Retina (tissue), 1 donor: ENCODE measurements around the gene PRAMEF14.
A peak's percentile ranks its signal among the peaks of the same experiment; 100 is the strongest.
"Not testable (repeated sequence)": the region's sequence is repeated elsewhere in the genome, so short reads cannot be mapped to it uniquely, and the experiment has no call there.

Experiments
- DNase-seq: peaks from one replicate; pipeline ENCODE4 v3.0.0-alpha.2; 2016

The PRAMEF14 gene, protein sequence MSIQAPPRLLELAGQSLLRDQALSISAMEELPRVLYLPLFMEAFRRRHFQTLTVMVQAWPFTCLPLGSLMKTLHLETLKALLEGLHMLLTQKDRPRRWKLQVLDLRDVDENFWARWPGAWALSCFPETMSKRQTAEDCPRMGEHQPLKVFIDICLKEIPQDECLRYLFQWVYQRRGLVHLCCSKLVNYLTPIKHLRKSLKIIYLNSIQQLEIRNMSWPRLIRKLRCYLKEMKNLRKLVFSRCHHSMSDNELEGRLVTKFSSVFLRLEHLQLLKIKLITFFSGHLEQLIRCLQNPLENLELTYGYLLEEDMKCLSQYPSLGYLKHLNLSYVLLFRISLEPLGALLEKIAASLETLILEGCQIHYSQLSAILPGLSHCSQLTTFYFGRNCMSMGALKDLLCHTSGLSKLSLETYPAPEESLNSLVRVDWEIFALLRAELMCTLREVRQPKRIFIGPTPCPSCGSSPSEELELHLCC

DNA sequence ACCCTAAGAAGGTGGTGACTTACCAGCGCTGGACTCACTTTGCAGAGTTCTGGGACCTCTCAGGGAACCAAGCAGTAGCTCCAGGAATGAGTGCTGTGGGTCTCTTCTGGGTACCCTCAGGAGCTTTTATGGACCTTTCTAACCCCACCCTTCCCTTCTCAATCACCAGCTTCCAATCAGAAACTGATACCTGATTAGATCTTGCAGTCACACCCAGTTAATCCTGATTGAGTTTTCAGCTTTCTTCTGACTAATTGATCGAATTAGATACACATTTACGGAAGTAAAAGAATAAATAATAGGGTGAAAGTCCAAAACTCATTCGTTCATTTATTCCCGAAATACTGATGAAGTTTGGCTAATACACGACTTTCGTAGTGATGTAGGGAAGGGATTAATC lies at the start of gene PRAMEF14:
Gene PRAMEF14, minus strand, starts transcription at position 101 of the 400 bp plus-strand sequence. CDS start 1,820 bp downstream, outside the sequence.
- DNase-seq, result not testable (repeated sequence)

DNA sequence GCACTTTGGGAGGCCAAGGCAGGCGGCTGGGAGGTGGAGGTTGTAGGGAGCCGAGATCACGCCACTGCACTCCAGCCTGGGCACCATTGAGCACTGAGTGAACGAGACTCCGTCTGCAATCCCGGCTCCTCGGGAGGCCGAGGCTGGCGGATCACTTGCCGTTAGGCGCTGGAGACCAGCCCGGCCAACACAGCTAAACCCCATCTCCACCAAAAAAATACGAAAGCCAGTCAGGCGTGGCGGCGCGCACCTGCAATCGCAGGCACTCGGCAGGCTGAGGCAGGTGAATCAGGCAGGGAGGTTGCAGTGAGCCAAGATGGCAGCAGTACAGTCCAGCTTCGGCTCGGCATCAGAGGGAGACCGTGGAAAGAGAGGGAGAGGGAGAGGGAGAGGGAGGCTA lies 48.4 kb upstream of the PRAMEF14 start:
- DNase-seq, result not testable (repeated sequence)

DNA sequence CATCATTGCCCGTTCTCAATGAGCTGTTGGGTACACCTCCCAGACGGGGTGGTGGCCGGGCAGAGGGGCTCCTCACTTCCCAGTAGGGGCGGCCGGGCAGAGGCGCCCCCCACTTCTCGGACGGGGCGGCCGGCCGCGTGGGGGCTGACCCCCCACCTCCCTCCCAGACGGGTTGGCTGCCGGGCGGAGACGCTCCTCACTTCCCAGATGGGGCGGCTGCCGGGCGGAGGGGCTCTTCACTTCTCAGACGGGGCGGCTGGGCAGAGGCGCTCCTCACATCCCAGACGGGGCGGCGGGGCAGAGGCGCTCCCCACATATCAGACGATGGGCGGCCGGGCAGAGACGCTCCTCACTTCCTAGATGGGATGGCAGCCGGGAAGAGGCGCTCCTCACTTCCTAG lies 47.8 kb upstream of the PRAMEF14 start:
- DNase-seq, result not testable (repeated sequence)

GRCh38 chr1:13393004-13393403 lies 46.1 kb upstream of the PRAMEF14 start:
- not testable (repeated sequence) for DNase-seq

DNA sequence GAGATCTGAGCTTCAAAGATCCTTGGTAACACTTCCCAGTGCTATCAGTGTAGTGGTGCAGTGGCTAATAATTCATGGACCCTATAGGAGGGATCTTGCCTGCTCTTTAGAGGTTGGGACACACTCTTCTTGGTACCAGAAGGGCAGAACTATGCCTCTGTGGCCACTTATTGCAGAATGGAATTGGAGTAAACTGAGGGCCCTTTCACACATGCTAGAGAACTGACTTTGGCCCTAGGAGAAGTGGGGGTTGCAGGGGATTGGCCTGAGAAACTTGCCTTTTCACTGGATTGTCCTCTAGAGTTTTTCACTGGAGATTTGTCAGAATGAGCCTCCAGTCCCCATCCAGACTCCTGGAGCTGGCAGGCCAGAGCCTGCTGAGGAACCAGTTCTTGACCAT lies 42.4 kb upstream of the PRAMEF14 start, which contains the start of gene PRAMEF17:
Gene PRAMEF17, plus strand, starts transcription at position 301 of the 400 bp plus-strand sequence. Its CDS starts 26 bp downstream, at position 327.
- not testable (repeated sequence) for DNase-seq

- not testable (repeated sequence) for DNase-seq
Measured at GRCh38 chr1:13380380-13380779, 33.4 kb upstream of the PRAMEF14 start.

- DNase-seq, result not testable (repeated sequence)
Measured at GRCh38 chr1:13378983-13379382, 32.0 kb upstream of the PRAMEF14 start.

DNA sequence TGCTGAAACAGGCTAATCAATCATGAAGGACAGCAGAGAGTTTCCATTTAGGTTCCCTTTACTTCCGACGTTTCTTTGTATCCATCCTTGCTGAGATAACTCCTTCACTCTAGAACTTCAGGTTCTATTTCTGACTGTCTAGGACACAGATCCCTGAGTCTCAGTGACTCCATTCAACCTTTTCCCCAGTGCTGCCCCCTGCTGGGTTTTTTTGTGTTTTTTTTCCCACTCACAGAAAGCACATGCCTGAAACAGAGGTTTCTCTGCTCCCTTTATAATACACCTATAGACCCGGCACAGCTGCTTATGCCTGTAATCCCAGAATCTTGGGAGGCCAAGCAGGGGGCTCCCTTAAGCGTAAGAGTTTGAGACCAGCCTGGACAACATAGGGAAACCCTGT lies 21.6 kb upstream of the PRAMEF14 start:
- DNase-seq, result peak; percentile 2

- not testable (repeated sequence) for DNase-seq
Measured at GRCh38 chr1:13366536-13366935, 19.6 kb upstream of the PRAMEF14 start.

DNA sequence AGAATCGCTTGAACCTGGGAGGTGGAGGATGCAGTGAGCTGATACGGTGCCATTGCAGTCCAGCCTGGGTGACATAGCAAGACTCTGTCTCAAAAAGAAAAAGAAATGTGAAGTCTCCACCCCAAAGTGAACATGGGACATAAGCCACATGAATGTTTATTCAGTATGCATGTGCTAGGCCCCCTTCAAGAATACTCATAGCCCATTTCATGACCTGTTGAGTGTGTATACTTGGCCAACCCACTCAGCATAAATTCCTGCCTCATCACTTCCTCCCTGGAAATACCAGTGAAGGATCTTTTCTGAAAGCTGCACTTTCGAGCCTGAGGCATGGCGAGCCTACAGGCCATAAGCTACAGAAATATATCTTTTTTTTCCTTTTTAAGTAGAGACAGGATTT lies 18.0 kb upstream of the PRAMEF14 start:
- not testable (repeated sequence) for DNase-seq

DNA sequence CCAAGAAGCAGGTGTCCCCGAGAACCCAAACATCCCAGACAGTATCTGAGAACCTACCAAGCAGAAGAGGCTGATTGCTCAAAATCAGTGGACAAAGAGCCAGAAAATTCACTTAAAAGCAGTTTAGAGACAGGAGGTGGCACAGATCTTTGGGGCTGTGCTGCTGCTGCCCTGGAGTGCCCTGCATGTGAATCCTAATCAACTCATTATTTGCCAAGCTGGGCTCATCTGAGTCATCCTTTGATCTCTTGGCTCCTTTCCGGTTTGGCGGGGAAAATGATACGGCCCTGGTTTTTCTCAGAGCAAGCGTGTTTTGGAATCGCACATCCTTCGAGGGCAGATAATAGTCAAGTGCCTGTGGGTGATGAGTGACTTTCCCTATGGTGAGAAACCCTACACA lies 15.4 kb upstream of the PRAMEF14 start:
- not testable (repeated sequence) for DNase-seq

DNA sequence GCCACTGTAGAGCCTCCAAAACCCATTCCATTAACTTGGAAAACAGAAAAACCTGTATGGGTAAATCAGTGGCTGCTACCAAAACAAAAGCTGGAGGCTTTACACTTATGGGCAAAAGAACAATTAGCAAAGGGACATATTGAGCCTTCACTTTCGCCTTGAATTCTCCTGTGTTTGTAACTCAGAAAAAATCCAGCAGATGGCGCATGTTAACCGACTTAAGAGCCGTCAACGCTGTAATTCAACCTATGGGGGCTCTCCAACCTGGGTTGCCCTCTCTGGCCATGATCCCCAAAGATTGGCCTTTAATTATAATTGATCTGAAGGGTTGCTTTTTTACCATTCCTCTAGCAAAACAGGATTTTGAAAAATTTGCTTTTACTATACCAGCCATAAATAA lies 9.8 kb upstream of the PRAMEF14 start:
- DNase-seq, result peak; percentile 56

DNA sequence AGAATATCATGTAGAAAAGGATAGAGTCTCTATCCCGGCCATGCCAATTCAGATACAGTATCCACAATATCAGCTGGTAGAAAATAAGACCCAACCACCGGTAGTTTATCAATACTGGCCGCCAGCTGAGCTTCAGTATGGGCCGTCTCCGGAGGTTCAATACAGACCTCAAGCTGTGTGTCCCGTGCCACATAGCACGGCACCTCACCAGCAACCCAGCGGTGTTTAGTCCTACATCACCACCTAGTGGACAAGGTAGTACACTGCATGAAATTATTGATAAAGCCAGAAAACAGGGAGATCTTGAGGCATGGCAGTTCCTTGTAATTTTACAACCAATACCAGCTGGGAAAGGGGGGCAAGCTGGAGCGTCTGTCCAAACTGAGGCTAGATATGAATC lies 7.5 kb upstream of the PRAMEF14 start:
- not testable (repeated sequence) for DNase-seq

DNA sequence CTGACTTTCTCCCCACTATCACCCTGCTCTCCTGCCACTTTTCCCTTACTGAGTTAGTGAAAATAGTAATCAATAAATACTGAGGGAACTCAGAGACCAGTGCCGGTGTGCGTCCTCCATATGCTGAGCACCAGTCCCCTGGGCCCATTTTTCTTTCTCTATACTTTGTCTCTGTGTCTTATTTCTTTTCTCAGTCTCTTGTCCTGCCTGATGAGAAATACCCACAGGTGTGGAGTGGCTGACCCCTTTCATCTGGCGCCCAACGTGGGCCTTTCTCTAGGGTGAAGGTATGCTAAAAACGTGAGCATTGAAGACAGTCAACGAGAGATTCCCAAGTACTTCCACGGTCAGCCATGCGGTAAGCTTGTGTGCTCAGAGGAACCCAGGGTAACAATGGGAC lies 6.5 kb upstream of the PRAMEF14 start:
- not testable (repeated sequence) for DNase-seq

DNA sequence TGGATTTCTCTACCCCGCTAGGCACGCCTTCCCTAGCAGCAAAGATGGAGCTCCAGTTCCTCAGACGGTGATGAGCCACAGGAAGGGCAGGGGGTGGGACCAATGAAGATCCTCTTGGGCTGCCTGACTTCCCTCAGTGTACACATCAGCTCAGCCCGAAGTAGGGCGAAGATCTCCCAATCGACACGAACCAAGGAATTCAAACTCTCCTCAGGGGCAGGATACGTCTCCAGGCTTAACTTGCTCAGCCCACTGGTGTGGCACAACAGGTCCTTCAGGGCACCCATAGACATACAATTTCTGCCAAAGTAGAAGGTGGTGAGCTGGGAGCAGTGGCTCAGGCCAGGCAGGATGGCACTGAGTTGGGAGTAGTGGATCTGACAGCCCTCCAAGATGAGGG lies 4.4 kb downstream of the PRAMEF14 start:
- not testable (repeated sequence) for DNase-seq

DNA sequence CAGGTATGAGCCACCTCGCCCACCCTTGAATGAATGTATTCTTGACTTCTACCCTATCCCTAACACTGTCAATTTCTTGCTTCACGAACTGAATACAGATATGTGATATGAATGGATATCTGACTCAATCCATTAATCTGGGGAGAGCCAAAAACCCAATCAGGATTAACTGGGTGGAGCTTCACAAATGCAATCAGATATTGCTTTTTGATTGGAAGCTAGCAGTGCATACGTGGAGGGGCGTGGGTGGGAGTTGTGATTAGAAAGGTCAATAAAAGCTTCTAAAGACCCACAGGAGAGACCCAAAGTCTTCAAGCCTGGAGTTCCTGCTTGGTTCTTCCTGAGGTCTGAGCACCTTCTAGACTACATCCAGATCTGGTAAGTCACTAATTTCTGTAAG lies 31.7 kb downstream of the PRAMEF14 start, which contains the start of gene PRAMEF15:
Gene PRAMEF15, plus strand, starts transcription at position 301 of the 400 bp plus-strand sequence. CDS start 2,827 bp downstream, outside the sequence.
- DNase-seq, result not testable (repeated sequence)

GRCh38 chr1:13303239-13303638 lies 43.7 kb downstream of the PRAMEF14 start, which contains the start of gene PRAMEF33:
Gene PRAMEF33 (plus strand): TSS chr1:13303539. CDS start chr1:13305955, 2,416 bp downstream.
- DNase-seq, result not testable (repeated sequence)

DNA sequence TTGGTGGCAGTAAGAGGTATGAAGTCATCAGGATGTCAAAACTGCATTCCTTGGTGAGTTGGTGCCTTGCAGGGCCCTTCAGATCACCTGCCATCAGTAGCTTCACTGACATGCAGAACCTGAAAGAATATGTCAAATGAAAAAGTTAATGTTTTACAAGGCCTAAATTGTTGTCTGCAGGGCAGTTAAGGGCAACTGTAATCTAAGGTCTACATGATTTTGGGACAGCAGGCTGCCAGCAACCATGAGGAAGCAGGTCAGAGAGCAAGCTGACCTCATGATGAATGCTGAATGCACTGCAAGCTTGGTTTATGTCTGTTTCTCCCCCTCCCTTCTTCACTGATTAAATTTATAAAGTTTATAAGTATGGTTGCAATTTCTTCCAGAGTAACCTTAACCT lies 44.7 kb downstream of the PRAMEF14 start:
- not testable (repeated sequence) for DNase-seq

GRCh38 chr1:13298699-13299098 lies 48.2 kb downstream of the PRAMEF14 start:
- DNase-seq, result not testable (repeated sequence)

DNA sequence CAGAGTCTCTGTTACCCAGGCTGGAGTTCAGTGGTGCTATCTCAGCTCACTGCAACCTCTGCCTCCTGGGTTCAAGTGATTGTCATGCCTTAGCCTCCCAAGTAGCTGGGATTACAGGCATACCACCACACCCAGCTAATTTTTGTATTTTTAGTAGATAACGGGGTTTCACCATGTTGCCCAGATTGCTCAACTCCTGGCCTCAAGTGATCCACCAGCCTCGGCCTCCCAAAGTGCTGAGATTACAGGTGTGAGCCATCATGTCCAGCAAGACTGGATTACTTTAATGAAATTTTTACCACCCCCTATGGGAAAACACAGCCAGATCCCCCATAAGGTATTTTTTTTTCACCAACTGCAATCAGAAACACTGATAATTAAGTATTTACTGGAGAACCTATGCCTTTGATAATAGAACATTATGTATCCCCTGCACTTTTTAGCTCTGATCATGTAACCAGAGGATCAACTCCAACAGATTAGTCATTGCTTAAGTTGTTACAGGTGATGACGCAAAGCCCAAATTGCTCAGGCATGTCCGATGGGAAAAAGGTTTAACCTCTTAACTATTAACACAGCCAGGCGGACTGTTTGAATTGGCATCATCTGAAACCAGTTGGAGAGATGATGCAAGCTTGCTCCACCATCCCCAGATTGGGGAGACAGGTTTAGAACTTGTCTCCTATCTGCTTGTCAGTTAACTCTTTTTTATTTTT lies 49.6 kb downstream of the PRAMEF14 start:
- DNase-seq, result not testable (repeated sequence)
